Mucosa of descending colon (tissue), 3 donors: Measurements from ENCODE around the gene ZNF346. TPM values are rescaled to one million over a fixed set of nuclear protein-coding genes. Genes with fewer than 3 reads are reported as not detected.

Source experiments
- ATAC-seq: fragments of 200-7000 bp; cut with Tn5 transposase; one replicate; pipeline ENCODE4 v1.9.1; 2020; ENCODE audit warnings: mild to moderate bottlenecking, moderate library complexity
- DNase-seq, 3 donors: peaks; one replicate each; pipeline ENCODE4 v3.0.0-alpha.2; 2020
- H3K36me3 ChIP-seq: fragments of 200-600 bp; one replicate; pipeline ENCODE4 v1.8.0; 2021; ENCODE audit warnings: low read depth, mild to moderate bottlenecking
- H3K4me1 ChIP-seq: fragments of 200-600 bp; one replicate; pipeline ENCODE4 v1.8.0; 2021; ENCODE audit warnings: low read depth, mild to moderate bottlenecking
- H3K4me3 ChIP-seq: fragments of 200-600 bp; one replicate; pipeline ENCODE4 v1.8.0; 2021; ENCODE audit warnings: mild to moderate bottlenecking
- H3K9me3 ChIP-seq: fragments of 200-600 bp; one replicate; pipeline ENCODE4 v1.8.0; 2021; ENCODE audit warnings: mild to moderate bottlenecking
- CTCF ChIP-seq: fragments of 200-600 bp; IDR thresholded peaks from one replicate; pipeline ENCODE4 v1.8.0; 2022; ENCODE audit warnings: antibody characterized with exemption, mild to moderate bottlenecking
- intact Hi-C, 2 donors: fragments of 100-400 bp; cut with DNase I in 1 of 2; cut with micrococcal nuclease in 1 of 2; formaldehyde crosslinking; loops; one replicate each; pipeline versions ENCODE4 v1.11.0 to v1.11.1; 2022; cut with DNase I, micrococcal nuclease
- total RNA-seq, 3 donors: library from RNA; stranded (reverse); fragmentation: NEBNext Ultra II Directional in 2 of 3; extraction: Animal tissue kit (Norgen Biotek cat#: 25700) in 2 of 3; gene quantifications; one replicate each; pipeline versions ENCODE4 v1.2.1 to v1.2.4, GENCODE V29; 2021 to 2023
- donor health status: DM: no; HTN: no; CAD: no; lungs with moderate emphysema.
- donor health status: DM: no; HTN: no; CAD: no.
- donor health status: DM: no; HTN: yes; CAD: no.

ZNF346 gene
- total RNA-seq, 3 donors from 2014 or later: 15.7 to 17.9 (median 16.7) TPM

GRCh38 chr5:177089825-177090641, 67.5 kb downstream of the ZNF346 start:
- intact Hi-C loops: no loop called here
- H3K9me3 ChIP-seq: no peaks in the 10 kb centered on the region
- H3K4me3 ChIP-seq: no peak overlapping the region
- DNase-seq (peak in 2 of 3 donors; percentile 56 to 59), ATAC-seq (no peak)
- no peak for TF ChIP-seq CTCF
- H3K36me3 ChIP-seq: no peaks in the 10 kb centered on the region
- peaks cover 39% of the 10 kb centered on the region for H3K4me1 ChIP-seq

GRCh38 chr5:177090813-177091212, 68.3 kb downstream of the ZNF346 start:
- peaks cover 39% of the 10 kb centered on the region for H3K4me1 ChIP-seq

GRCh38 chr5:177091232-177091631, 68.7 kb downstream of the ZNF346 start:
- Histone ChIP-seq H3K9me3 (no peaks in the 10 kb centered on the region), H3K4me1 (peaks cover 39% of the 10 kb centered on the region), H3K4me3 (no peak overlapping the region), H3K36me3 (no peaks in the 10 kb centered on the region)
- intact Hi-C loops: no loop called here
- no peak for TF ChIP-seq CTCF
- ATAC-seq (no peak), DNase-seq (no peak)

More at GRCh38 chr5:177090813-177091212, 68.3 kb downstream of the ZNF346 start:
- ATAC-seq: no peak
- TF ChIP-seq CTCF: no peak
- H3K4me3 ChIP-seq: no peak overlapping the region
- no peaks in the 10 kb centered on the region for H3K36me3 ChIP-seq
- DNase-seq: no peak
- intact Hi-C loops: no loop called here
- H3K9me3 ChIP-seq: no peaks in the 10 kb centered on the region

DNA sequence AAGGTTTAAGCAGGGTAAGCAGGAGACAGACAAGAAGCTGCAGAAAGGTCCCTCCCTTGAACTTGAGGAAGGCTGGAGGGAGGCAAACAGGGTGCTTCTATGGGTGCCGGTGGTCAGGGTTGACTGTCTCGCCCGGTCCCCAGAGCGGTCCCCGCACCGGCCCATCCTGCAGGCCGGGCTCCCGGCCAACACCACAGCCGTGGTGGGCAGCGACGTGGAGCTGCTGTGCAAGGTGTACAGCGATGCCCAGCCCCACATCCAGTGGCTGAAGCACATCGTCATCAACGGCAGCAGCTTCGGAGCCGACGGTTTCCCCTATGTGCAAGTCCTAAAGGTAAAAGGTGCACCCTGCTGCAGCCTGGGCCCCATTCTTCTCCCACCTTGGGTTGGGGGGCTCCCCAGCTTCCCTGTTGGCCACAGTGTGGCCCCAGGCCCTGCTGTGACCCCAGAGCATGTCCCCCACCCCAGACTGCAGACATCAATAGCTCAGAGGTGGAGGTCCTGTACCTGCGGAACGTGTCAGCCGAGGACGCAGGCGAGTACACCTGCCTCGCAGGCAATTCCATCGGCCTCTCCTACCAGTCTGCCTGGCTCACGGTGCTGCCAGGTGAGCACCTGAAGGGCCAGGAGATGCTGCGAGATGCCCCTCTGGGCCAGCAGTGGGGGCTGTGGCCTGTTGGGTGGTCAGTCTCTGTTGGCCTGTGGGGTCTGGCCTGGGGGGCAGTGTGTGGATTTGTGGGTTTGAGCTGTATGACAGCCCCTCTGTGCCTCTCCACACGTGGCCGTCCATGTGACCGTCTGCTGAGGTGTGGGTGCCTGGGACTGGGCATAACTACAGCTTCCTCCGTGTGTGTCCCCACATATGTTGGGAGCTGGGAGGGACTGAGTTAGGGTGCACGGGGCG, 69.9 kb downstream of the ZNF346 start:
- no peak for ATAC-seq
- peaks cover 33% of the 10 kb centered on the region for H3K4me1 ChIP-seq
- intact Hi-C loops: no loop called here
- no peak overlapping the region for H3K4me3 ChIP-seq
- no peak for DNase-seq
- TF ChIP-seq CTCF: no peak
- H3K36me3 ChIP-seq: no peaks in the 10 kb centered on the region
- H3K9me3 ChIP-seq: no peaks in the 10 kb centered on the region

DNA sequence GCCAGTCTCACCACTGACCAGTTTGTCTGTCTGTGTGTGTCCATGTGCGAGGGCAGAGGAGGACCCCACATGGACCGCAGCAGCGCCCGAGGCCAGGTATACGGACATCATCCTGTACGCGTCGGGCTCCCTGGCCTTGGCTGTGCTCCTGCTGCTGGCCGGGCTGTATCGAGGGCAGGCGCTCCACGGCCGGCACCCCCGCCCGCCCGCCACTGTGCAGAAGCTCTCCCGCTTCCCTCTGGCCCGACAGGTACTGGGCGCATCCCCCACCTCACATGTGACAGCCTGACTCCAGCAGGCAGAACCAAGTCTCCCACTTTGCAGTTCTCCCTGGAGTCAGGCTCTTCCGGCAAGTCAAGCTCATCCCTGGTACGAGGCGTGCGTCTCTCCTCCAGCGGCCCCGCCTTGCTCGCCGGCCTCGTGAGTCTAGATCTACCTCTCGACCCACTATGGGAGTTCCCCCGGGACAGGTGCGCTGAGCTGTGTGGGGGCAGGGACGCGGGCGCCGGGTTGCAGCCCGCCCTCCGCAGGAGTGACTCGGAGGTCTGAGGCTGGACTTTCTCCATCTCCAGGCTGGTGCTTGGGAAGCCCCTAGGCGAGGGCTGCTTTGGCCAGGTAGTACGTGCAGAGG, 70.7 kb downstream of the ZNF346 start:
- ATAC-seq (no peak), DNase-seq (no peak)
- no peak for TF ChIP-seq CTCF
- Histone ChIP-seq H3K4me1 (peaks cover 39% of the 10 kb centered on the region), H3K4me3 (no peak overlapping the region), H3K9me3 (no peaks in the 10 kb centered on the region), H3K36me3 (no peaks in the 10 kb centered on the region)
- intact Hi-C loops: no loop called here
